Naive B cell (primary cell): ENCODE data around the gene BBS1. TPM values are rescaled to one million over a fixed set of nuclear protein-coding genes. Genes with fewer than 3 reads are reported as not detected.
A peak's percentile ranks its signal among the peaks of the same experiment; 100 is the strongest.

Source experiments
- ATAC-seq, 2 donors: fragments of 150-1000 bp; cut with Tn5 transposase; 2 replicates each; pipeline ENCODE4 v1.10.0; 2021; ENCODE audit warnings: low read depth in 2 of 2, mild to moderate bottlenecking in 2 of 2, moderate library complexity in 2 of 2
- DNase-seq: peaks from one replicate; pipeline ENCODE4 v3.0.0; 2022
- H3K27ac Mint-ChIP-seq, 6 donors: one replicate each; pipeline ENCODE4 v1.8.0; 2020 to 2022; ENCODE audit warnings: mild to moderate bottlenecking in 6 of 6, mixed read lengths in 6 of 6, moderate library complexity in 5 of 6, inconsistent platforms in 2 of 6
- H3K27me3 Mint-ChIP-seq, 3 donors: one replicate each; pipeline ENCODE4 v1.8.0; 2021 to 2022; ENCODE audit warnings: mixed read lengths in 3 of 3, mild to moderate bottlenecking in 1 of 3
- H3K36me3 Mint-ChIP-seq, 2 donors: one replicate each; pipeline ENCODE4 v1.8.0; 2020 to 2022; ENCODE audit warnings: mixed read lengths in 2 of 2, inconsistent platforms in 1 of 2, mild to moderate bottlenecking in 1 of 2
- H3K4me1 Mint-ChIP-seq, 3 donors: one replicate each; pipeline ENCODE4 v1.8.0; 2020 to 2022; ENCODE audit warnings: mixed read lengths in 3 of 3, inconsistent platforms in 1 of 3, mild to moderate bottlenecking in 1 of 3, moderate library complexity in 1 of 3
- H3K4me3 Mint-ChIP-seq, 8 donors: one replicate each; pipeline ENCODE4 v1.8.0; 2020 to 2022; ENCODE audit warnings: mild to moderate bottlenecking in 8 of 8, mixed read lengths in 8 of 8, moderate library complexity in 8 of 8, inconsistent platforms in 2 of 8
- H3K9me3 Mint-ChIP-seq, 7 donors: one replicate each; pipeline ENCODE4 v1.8.0; 2020 to 2022; ENCODE audit warnings: mixed read lengths in 7 of 7, mild to moderate bottlenecking in 5 of 7, inconsistent platforms in 2 of 7, moderate library complexity in 1 of 7
- polyA plus RNA-seq, 6 donors: library from polyadenylated mRNA; unstranded; fragments of 300-500 nt; fragmentation: Illumina TruSeq; gene quantifications; one replicate each; pipeline ENCODE4 v1.2.3, GENCODE V29; 2021; ENCODE audit warnings: low read depth in 6 of 6

BBS1 gene
- polyA plus RNA-seq, 6 donors from 2014 or later: 3.2 to 13.8 (median 9.9) TPM

GRCh38 chr11:66484806-66485380 lies 25.5 kb upstream of the BBS1 start:
- H3K9me3 Mint-ChIP-seq: no peaks in the 10 kb centered on the region
- no peak for ATAC-seq
- no peaks in the 10 kb centered on the region for H3K27me3 Mint-ChIP-seq
- peaks cover 4 to 14% (median 5%) of the 10 kb centered on the region in 3 donors for H3K4me1 Mint-ChIP-seq
- no peak overlapping the region for H3K27ac Mint-ChIP-seq
- H3K4me3 Mint-ChIP-seq: peak overlapping the region in 1 of 8 donors; percentile 47
- DNase-seq: no peak
- H3K36me3 Mint-ChIP-seq: peaks cover 0 to 9% of the 10 kb centered on the region in 2 donors

- Mint-ChIP-seq H3K9me3 (no peaks in the 10 kb centered on the region), H3K4me3 (peak overlapping the region in 1 of 8 donors; percentile 57), H3K4me1 (no peaks in the 10 kb centered on the region), H3K27me3 (no peaks in the 10 kb centered on the region), H3K27ac (no peak overlapping the region), H3K36me3 (peaks cover 5 to 16% of the 10 kb centered on the region in 2 donors)
- no peak for ATAC-seq
- DNase-seq: no peak
These were observed 21.5 kb upstream of the BBS1 start for GRCh38 chr11:66488957-66489356.

DNA sequence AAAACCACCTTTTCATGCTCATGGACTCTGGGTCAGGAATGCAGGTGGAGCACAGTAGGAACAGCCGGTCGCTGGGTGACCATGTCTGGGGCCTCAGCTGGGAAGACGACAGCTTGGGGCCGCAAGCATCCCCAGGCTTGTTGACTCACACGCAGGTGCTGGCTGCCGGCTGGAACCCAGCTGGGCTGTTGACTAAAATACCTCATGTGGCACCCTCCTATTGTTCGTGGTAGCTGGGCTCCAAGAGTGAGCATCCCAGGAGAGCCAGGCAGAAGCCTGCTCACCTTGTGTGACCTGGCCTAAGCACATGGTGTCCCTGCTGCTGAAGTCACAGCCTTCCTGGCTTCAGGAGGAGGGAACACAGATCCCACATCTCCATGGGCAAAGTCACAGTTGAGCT lies 20.8 kb upstream of the BBS1 start:
- ATAC-seq: no peak
- Mint-ChIP-seq H3K9me3 (no peaks in the 10 kb centered on the region), H3K27me3 (no peaks in the 10 kb centered on the region), H3K4me1 (no peaks in the 10 kb centered on the region), H3K36me3 (peaks cover 5 to 16% of the 10 kb centered on the region in 2 donors), H3K27ac (no peak overlapping the region), H3K4me3 (no peak overlapping the region)
- DNase-seq: no peak

GRCh38 chr11:66491315-66491935 lies 19.0 kb upstream of the BBS1 start:
- DNase-seq (no peak), ATAC-seq (no peak)
- Mint-ChIP-seq H3K4me3 (no peak overlapping the region), H3K27me3 (no peaks in the 10 kb centered on the region), H3K27ac (no peak overlapping the region), H3K9me3 (no peaks in the 10 kb centered on the region), H3K36me3 (peaks cover 5 to 16% of the 10 kb centered on the region in 2 donors), H3K4me1 (no peaks in the 10 kb centered on the region)

- no peak overlapping the region for H3K27ac Mint-ChIP-seq
- DNase-seq: no peak
- no peaks in the 10 kb centered on the region for H3K27me3 Mint-ChIP-seq
These were observed 18.1 kb upstream of the BBS1 start for GRCh38 chr11:66492161-66492865.

GRCh38 chr11:66493130-66493529 lies 17.3 kb upstream of the BBS1 start:
- ATAC-seq: no peak
- H3K36me3 Mint-ChIP-seq: peaks cover 5 to 16% of the 10 kb centered on the region in 2 donors
- H3K4me1 Mint-ChIP-seq: no peaks in the 10 kb centered on the region
- DNase-seq: no peak
- peak overlapping the region in 1 of 6 donors; percentile 6 for H3K27ac Mint-ChIP-seq
- H3K4me3 Mint-ChIP-seq: no peak overlapping the region
- no peaks in the 10 kb centered on the region for H3K27me3 Mint-ChIP-seq
- H3K9me3 Mint-ChIP-seq: no peaks in the 10 kb centered on the region

More at GRCh38 chr11:66492161-66492865, 18.1 kb upstream of the BBS1 start:
- Mint-ChIP-seq H3K9me3 (no peaks in the 10 kb centered on the region), H3K4me1 (no peaks in the 10 kb centered on the region), H3K4me3 (no peak overlapping the region), H3K36me3 (peaks cover 5 to 16% of the 10 kb centered on the region in 2 donors)
- no peak for ATAC-seq

DNA sequence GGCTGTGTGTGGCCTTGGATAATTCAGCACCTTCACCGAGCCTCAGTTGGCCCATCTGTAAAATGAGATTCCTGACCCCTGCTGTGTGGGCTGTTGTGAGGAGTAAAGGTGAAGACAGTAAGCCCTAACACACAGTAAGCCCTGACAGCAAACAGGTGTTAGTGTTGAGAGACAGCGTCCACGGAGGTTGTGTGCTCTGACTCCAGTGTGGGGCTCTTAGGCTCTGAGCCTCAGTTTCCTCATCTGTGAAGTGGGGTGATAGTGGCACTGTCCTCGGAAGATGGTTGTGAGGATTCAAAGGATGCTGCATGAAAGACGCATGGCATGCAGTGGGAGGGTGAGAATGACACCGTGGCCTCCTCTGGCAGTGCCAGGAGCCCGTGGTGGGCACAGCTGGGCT lies 16.0 kb upstream of the BBS1 start:
- Mint-ChIP-seq H3K27ac (no peak overlapping the region), H3K4me3 (no peak overlapping the region), H3K4me1 (no peaks in the 10 kb centered on the region), H3K9me3 (no peaks in the 10 kb centered on the region), H3K27me3 (no peaks in the 10 kb centered on the region), H3K36me3 (peaks cover 5 to 9% of the 10 kb centered on the region in 2 donors)
- no peak for ATAC-seq
- DNase-seq: no peak

- no peak for DNase-seq
- Mint-ChIP-seq H3K4me1 (no peaks in the 10 kb centered on the region), H3K27me3 (no peaks in the 10 kb centered on the region), H3K4me3 (no peak overlapping the region), H3K27ac (no peak overlapping the region), H3K36me3 (peaks cover 5 to 8% of the 10 kb centered on the region in 2 donors), H3K9me3 (no peaks in the 10 kb centered on the region)
- ATAC-seq: no peak
These were observed 15.5 kb upstream of the BBS1 start for GRCh38 chr11:66494935-66495334.

DNA sequence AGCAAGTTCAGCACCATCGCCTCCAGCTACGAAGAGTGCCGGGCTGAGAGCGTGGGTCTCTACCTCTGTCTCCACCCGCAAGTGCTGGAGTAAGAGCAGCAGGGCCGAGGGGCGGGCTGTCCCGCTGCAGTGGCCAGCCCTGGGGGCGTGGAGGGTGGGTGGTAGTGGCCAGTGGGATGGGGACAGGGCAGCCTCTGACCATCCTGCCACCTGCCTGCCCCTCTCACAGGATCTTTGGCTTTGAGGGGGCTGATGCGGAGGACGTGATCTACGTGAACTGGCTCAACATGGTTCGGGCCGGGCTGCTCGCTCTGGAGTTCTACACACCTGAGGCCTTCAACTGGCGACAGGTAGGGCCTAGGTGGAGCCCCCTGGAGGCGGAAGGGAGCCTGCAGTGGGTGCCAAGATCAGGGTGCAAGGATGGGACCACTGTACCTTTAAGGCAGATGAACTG lies 15.0 kb upstream of the BBS1 start:
- no peak overlapping the region for H3K4me3 Mint-ChIP-seq
- ATAC-seq: no peak

GRCh38 chr11:66497206-66497605 lies 13.2 kb upstream of the BBS1 start:
- Mint-ChIP-seq H3K9me3 (no peaks in the 10 kb centered on the region), H3K27ac (no peak overlapping the region), H3K4me1 (peaks cover 0 to 2% (median 0%) of the 10 kb centered on the region in 3 donors), H3K36me3 (peaks cover 5 to 8% of the 10 kb centered on the region in 2 donors), H3K27me3 (no peaks in the 10 kb centered on the region), H3K4me3 (no peak overlapping the region)
- DNase-seq (no peak), ATAC-seq (no peak)

More for the DNA sequence above, 15.0 kb upstream of the BBS1 start:
- H3K27ac Mint-ChIP-seq: peak overlapping the region in 1 of 6 donors; percentile 53
- no peak for DNase-seq
- H3K9me3 Mint-ChIP-seq: no peaks in the 10 kb centered on the region
- H3K36me3 Mint-ChIP-seq: peaks cover 5 to 8% of the 10 kb centered on the region in 2 donors
- H3K27me3 Mint-ChIP-seq: no peaks in the 10 kb centered on the region
- H3K4me1 Mint-ChIP-seq: no peaks in the 10 kb centered on the region

- H3K4me1 Mint-ChIP-seq: peaks cover 0 to 2% (median 0%) of the 10 kb centered on the region in 3 donors
- H3K36me3 Mint-ChIP-seq: no peaks in the 10 kb centered on the region
- H3K9me3 Mint-ChIP-seq: no peaks in the 10 kb centered on the region
- H3K4me3 Mint-ChIP-seq: no peak overlapping the region
- no peak overlapping the region for H3K27ac Mint-ChIP-seq
- no peak for ATAC-seq
- DNase-seq: no peak
- no peaks in the 10 kb centered on the region for H3K27me3 Mint-ChIP-seq
These were observed 11.9 kb upstream of the BBS1 start for GRCh38 chr11:66498506-66498905.

DNA sequence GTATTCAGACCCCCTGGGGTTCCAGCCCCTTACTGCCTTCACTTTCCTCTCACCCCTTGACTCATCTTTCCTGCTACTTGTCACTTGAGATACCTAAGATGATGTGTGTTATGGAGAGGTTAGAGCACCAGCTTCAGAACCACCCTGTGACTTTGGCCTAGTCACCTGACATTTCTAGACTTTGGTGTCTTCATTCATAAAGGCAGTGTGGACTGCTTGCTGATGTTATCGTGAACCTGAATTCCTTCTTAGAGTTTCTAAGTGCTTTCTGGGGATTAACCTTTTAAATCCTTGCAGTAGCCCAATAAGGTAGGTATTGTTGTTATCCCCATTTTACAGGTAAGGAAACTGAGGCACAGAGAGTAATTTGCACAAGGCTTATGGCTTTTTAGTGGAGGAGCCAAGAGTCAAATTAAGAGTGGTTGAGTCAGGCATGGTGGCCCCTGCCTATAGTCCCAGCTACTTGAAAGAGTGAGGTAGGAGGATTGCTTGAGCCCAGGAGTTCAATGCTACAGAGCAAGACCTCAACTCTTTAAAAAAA lies 5.1 kb upstream of the BBS1 start:
- no peaks in the 10 kb centered on the region for H3K27me3 Mint-ChIP-seq
- no peaks in the 10 kb centered on the region for H3K36me3 Mint-ChIP-seq
- ATAC-seq: no peak
- H3K4me3 Mint-ChIP-seq: no peak overlapping the region
- H3K27ac Mint-ChIP-seq: no peak overlapping the region
- no peak for DNase-seq
- H3K9me3 Mint-ChIP-seq: no peaks in the 10 kb centered on the region
- H3K4me1 Mint-ChIP-seq: peaks cover 3 to 5% (median 3%) of the 10 kb centered on the region in 3 donors

DNA sequence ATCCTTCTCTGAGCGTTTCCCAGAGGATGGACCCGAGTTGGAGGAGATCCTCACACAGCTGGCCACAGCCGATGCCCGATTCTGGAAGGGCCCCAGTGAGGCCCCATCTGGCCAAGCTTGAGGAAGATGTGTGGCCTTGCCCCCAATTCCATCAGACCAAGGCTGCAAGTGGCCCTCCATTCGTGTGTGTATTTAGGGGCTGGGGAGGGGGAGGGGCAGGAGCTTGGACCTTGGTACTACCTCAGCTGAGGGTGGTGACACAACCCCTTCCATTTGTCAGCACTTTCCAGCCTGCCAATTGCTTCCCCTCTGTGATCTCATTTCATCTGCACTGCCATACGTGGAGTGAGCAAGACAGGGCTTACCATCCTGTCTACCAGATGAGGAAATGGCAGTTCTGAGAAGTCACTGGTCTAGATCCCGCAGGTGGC lies 1.3 kb upstream of the BBS1 start:
- peak overlapping the region in 1 of 6 donors; percentile 67 for H3K27ac Mint-ChIP-seq
- H3K36me3 Mint-ChIP-seq: no peaks in the 10 kb centered on the region
- no peaks in the 10 kb centered on the region for H3K9me3 Mint-ChIP-seq
- peak overlapping the region in 2 of 8 donors; percentile 24 to 72 for H3K4me3 Mint-ChIP-seq
- no peaks in the 10 kb centered on the region for H3K27me3 Mint-ChIP-seq
- H3K4me1 Mint-ChIP-seq: peaks cover 7 to 20% (median 15%) of the 10 kb centered on the region in 3 donors
- no peak for DNase-seq
- no peak for ATAC-seq
